Measurements from ENCODE around the gene RAD23B.

Gene RAD23B

DNA sequence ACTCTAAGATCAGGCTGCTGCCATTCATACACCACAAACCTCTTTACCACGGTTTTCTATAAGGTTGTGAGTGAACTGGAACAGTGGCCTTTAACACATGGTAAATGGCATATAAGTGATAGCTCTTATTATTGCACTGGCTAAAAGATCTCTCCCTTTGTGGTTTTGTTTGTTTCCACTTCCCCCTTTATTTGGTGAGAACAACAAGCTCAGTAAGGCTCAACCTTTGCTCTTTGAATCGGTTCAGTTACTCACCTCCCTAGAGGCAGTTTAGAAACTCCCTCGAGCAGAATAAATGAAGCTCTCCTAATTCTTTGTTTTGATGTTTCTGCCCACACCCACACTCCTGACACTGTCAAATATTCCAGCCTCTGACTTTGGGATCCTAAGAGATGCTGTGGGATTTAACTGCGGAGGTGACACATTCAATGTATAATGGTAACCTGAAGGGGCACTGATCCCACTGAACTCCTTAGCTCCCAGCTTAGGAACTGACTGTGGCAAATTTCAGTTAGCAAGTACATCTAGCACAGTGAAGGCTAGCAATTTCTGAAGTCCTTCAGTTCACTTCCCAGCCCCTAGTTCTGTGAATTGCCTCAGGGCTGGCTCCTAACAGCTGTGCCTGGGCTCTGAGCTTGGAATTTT, 22.5 kb upstream of the RAD23B start:
- peak in 1 of 2 experiments; percentile 13 for DNase-seq (ENCODE audit: low read depth in 1 of 2, low spot score in 1 of 2)
- Histone ChIP-seq H3K27ac (replicated peaks) (no peak overlapping the region), H3K27me3 (ENCODE audit: insufficient read depth, poor library complexity, severe bottlenecking) (no peaks in the 10 kb centered on the region), H3K4me3 (replicated peaks; ENCODE audit: insufficient read depth, low read length) (no peak overlapping the region)
- TF ChIP-seq, protein P1, sequence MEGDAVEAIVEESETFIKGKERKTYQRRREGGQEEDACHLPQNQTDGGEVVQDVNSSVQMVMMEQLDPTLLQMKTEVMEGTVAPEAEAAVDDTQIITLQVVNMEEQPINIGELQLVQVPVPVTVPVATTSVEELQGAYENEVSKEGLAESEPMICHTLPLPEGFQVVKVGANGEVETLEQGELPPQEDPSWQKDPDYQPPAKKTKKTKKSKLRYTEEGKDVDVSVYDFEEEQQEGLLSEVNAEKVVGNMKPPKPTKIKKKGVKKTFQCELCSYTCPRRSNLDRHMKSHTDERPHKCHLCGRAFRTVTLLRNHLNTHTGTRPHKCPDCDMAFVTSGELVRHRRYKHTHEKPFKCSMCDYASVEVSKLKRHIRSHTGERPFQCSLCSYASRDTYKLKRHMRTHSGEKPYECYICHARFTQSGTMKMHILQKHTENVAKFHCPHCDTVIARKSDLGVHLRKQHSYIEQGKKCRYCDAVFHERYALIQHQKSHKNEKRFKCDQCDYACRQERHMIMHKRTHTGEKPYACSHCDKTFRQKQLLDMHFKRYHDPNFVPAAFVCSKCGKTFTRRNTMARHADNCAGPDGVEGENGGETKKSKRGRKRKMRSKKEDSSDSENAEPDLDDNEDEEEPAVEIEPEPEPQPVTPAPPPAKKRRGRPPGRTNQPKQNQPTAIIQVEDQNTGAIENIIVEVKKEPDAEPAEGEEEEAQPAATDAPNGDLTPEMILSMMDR (IDR thresholded peaks at IDR 0.05; ENCODE audit: insufficient read depth, low read length): no peak
- TF ChIP-seq SPI1 (IDR thresholded peaks at IDR 0.05; ENCODE audit: borderline replicate concordance, low read depth) (peak; percentile 77), POLR2AphosphoS5 (IDR thresholded peaks at IDR 0.05; ENCODE audit: low read depth) (no peak), GABPA (IDR thresholded peaks at IDR 0.05; ENCODE audit: low read depth) (no peak)
- TF ChIP-seq, protein P2, sequence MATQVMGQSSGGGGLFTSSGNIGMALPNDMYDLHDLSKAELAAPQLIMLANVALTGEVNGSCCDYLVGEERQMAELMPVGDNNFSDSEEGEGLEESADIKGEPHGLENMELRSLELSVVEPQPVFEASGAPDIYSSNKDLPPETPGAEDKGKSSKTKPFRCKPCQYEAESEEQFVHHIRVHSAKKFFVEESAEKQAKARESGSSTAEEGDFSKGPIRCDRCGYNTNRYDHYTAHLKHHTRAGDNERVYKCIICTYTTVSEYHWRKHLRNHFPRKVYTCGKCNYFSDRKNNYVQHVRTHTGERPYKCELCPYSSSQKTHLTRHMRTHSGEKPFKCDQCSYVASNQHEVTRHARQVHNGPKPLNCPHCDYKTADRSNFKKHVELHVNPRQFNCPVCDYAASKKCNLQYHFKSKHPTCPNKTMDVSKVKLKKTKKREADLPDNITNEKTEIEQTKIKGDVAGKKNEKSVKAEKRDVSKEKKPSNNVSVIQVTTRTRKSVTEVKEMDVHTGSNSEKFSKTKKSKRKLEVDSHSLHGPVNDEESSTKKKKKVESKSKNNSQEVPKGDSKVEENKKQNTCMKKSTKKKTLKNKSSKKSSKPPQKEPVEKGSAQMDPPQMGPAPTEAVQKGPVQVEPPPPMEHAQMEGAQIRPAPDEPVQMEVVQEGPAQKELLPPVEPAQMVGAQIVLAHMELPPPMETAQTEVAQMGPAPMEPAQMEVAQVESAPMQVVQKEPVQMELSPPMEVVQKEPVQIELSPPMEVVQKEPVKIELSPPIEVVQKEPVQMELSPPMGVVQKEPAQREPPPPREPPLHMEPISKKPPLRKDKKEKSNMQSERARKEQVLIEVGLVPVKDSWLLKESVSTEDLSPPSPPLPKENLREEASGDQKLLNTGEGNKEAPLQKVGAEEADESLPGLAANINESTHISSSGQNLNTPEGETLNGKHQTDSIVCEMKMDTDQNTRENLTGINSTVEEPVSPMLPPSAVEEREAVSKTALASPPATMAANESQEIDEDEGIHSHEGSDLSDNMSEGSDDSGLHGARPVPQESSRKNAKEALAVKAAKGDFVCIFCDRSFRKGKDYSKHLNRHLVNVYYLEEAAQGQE (IDR thresholded peaks at IDR 0.05; ENCODE audit: insufficient replicate concordance, low read depth): no peak

DNA sequence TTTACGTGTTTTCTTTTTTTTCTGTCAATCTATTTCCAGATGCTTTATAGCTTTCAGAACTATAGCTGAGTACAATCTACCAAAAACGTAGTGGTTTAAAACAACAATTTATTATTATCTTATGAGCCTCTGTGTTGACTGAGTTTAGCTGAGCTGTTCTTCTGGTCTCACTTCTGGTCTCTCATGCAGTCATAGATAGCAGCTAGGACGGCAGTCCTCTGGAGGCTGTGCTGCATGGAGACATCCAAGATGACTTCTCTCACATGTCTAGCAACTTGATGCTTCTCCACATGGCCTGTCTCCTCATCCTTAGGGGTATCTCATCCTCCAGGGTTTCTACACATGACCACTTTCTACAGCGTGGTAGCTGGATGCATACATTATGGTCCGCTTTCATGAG, 22.0 kb upstream of the RAD23B start:
- no peak for TF ChIP-seq POLR2AphosphoS5 (IDR thresholded peaks at IDR 0.05; ENCODE audit: low read depth)
- TF ChIP-seq, protein P1 (IDR thresholded peaks at IDR 0.05; ENCODE audit: insufficient read depth, low read length): no peak
- TF ChIP-seq GABPA (IDR thresholded peaks at IDR 0.05; ENCODE audit: low read depth): no peak
- no peak for TF ChIP-seq SPI1 (IDR thresholded peaks at IDR 0.05; ENCODE audit: borderline replicate concordance, low read depth)
- TF ChIP-seq, protein P2 (IDR thresholded peaks at IDR 0.05; ENCODE audit: insufficient replicate concordance, low read depth): no peak
- Histone ChIP-seq H3K27ac (replicated peaks) (no peak overlapping the region), H3K27me3 (ENCODE audit: insufficient read depth, poor library complexity, severe bottlenecking) (no peaks in the 10 kb centered on the region), H3K4me3 (replicated peaks; ENCODE audit: insufficient read depth, low read length) (no peak overlapping the region)
- no peak for DNase-seq (ENCODE audit: low read depth in 1 of 2, low spot score in 1 of 2)

DNA sequence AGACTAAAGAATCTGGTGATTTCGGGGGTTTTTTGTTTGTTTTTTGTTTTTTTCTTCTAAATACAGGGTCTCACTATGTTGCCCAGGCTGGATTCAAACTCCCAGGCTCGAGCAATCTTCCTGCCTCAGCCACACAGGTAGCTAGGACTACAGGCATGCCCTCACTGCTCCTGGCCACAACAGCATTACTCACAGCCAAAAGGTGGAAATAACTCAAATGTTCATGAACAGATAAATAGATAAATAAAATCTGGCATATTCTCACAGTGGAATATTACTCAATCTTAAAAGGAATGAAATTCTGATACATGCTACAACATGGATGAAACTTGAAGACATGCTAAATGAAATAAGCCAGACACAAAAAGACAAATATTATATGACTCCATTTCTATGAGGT, 19.8 kb upstream of the RAD23B start:
- Histone ChIP-seq H3K27ac (replicated peaks) (no peak overlapping the region), H3K4me3 (replicated peaks; ENCODE audit: insufficient read depth, low read length) (no peak overlapping the region), H3K27me3 (ENCODE audit: insufficient read depth, poor library complexity, severe bottlenecking) (no peaks in the 10 kb centered on the region)
- TF ChIP-seq, protein P2 (IDR thresholded peaks at IDR 0.05; ENCODE audit: insufficient replicate concordance, low read depth): no peak
- TF ChIP-seq GABPA (IDR thresholded peaks at IDR 0.05; ENCODE audit: low read depth): no peak
- no peak for TF ChIP-seq SPI1 (IDR thresholded peaks at IDR 0.05; ENCODE audit: borderline replicate concordance, low read depth)
- no peak for TF ChIP-seq POLR2AphosphoS5 (IDR thresholded peaks at IDR 0.05; ENCODE audit: low read depth)
- no peak for DNase-seq (ENCODE audit: low read depth in 1 of 2, low spot score in 1 of 2)

All from HL-60 (cell line).